Astrocyte (in vitro differentiated cells and primary cell): ENCODE measurements around the gene KIF4B. TPM values are rescaled to one million over a fixed set of nuclear protein-coding genes. Genes with fewer than 3 reads are reported as not detected.

Source experiments
- DNase-seq: peaks from one replicate; pipeline ENCODE4 v3.0.0-alpha.2; 2010; ENCODE audit warnings: low read depth
- FAIRE-seq: peaks from 2 replicates; lab custom pipeline; 2011; peaks lifted over from hg19 to GRCh38; lab: Jason Lieb, UNC
- H2AFZ ChIP-seq: 2 replicates; pipeline ENCODE4 v1.6.0; 2012; ENCODE audit warnings: low read depth, low read length, inconsistent platforms
- H3K27ac ChIP-seq: 2 replicates; pipeline ENCODE4 v1.5.1; 2011; ENCODE audit warnings: low read depth, low read length, inconsistent platforms
- H3K27me3 ChIP-seq: 2 replicates; pipeline ENCODE4 v1.6.0; 2011; ENCODE audit warnings: low read length, inconsistent platforms; ENCODE audit not compliant: insufficient read depth
- H3K36me3 ChIP-seq: 2 replicates; pipeline ENCODE4 v1.5.1; 2011; ENCODE audit warnings: low read length, inconsistent platforms; ENCODE audit not compliant: insufficient read depth
- H3K4me1 ChIP-seq: 2 replicates; pipeline ENCODE4 v1.5.1; 2011; ENCODE audit warnings: low read length, inconsistent platforms; ENCODE audit not compliant: insufficient read depth
- H3K4me2 ChIP-seq: 2 replicates; pipeline ENCODE4 v1.6.0; 2012; ENCODE audit warnings: low read length, inconsistent platforms
- H3K4me3 ChIP-seq: 2 replicates; pipeline ENCODE4 v1.5.1; 2011; ENCODE audit warnings: low read depth, mild to moderate bottlenecking, low read length, inconsistent platforms; ENCODE audit not compliant: insufficient read depth
- H3K79me2 ChIP-seq: 2 replicates; pipeline ENCODE4 v1.6.0; 2012; ENCODE audit warnings: mild to moderate bottlenecking, low read length, inconsistent platforms; ENCODE audit not compliant: insufficient read depth
- H3K9ac ChIP-seq: 2 replicates; pipeline ENCODE4 v1.6.0; 2012; ENCODE audit warnings: mild to moderate bottlenecking, low read length, inconsistent platforms
- H3K9me3 ChIP-seq: 2 replicates; pipeline ENCODE4 v1.5.1; 2012; ENCODE audit warnings: low read depth, mild to moderate bottlenecking, low read length, inconsistent platforms; ENCODE audit not compliant: insufficient read depth
- H4K20me1 ChIP-seq: 2 replicates; pipeline ENCODE4 v1.6.0; 2012; ENCODE audit warnings: low read length, inconsistent platforms; ENCODE audit not compliant: insufficient read depth
- H3K27ac Mint-ChIP-seq: one replicate; pipeline ENCODE4 v1.8.0; 2021; ENCODE audit warnings: mild to moderate bottlenecking, mixed read lengths; ENCODE audit not compliant: unreplicated experiment
- H3K27me3 Mint-ChIP-seq: one replicate; pipeline ENCODE4 v1.8.0; 2021; ENCODE audit warnings: low read depth, mixed read lengths; ENCODE audit not compliant: unreplicated experiment
- H3K36me3 Mint-ChIP-seq: one replicate; pipeline ENCODE4 v1.8.0; 2021; ENCODE audit warnings: low read depth, mixed read lengths; ENCODE audit not compliant: unreplicated experiment
- H3K4me1 Mint-ChIP-seq: one replicate; pipeline ENCODE4 v1.8.0; 2021; ENCODE audit warnings: low read depth, mixed read lengths; ENCODE audit not compliant: unreplicated experiment
- H3K4me3 Mint-ChIP-seq: one replicate; pipeline ENCODE4 v1.8.0; 2021; ENCODE audit warnings: mild to moderate bottlenecking, moderate library complexity, mixed read lengths; ENCODE audit not compliant: unreplicated experiment
- H3K9me3 Mint-ChIP-seq: one replicate; pipeline ENCODE4 v1.8.0; 2021; ENCODE audit warnings: mild to moderate bottlenecking, mixed read lengths; ENCODE audit not compliant: unreplicated experiment
- EZH2 ChIP-seq: IDR thresholded peaks from 2 replicates; pipeline ENCODE4 v1.6.1; 2012; ENCODE audit warnings: mild to moderate bottlenecking, low read length, inconsistent platforms; ENCODE audit not compliant: insufficient read depth
- total RNA-seq: library from RNA; stranded (reverse); gene quantifications from 2 replicates; pipeline ENCODE4 v1.2.1, GENCODE V29; 2021
- TF ChIP-seq, protein P1 (sequence below): IDR thresholded peaks from 2 replicates; pipeline ENCODE4 v1.5.1; 2011; ENCODE audit warnings: low read depth, mild to moderate bottlenecking, inconsistent platforms, low read length, moderate library complexity; ENCODE audit not compliant: insufficient read depth

KIF4B gene
- total RNA-seq, 1 donor from 2014 or later: not detected

DNA sequence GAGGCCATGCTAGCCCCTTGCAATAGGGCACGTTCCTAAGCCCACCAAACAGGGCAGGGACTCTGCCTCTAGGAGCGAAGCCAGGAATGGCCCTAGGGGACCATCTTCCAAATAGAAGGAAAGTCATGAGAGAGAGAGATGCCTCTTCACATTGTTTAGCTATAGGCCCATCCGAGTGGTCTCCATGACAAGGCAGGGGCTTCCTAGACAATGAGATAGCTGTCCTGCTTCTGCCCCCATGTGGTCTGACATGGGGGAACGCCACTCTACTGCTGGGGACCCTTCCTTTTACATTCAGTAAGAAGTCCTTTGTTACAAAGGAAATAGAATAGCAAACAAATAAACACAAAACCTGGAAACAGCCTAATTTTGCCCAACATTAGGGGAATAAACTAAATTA lies 17.9 kb upstream of the KIF4B start:
- Histone ChIP-seq H3K79me2 (no peaks in the 10 kb centered on the region), H3K27me3 (no peaks in the 10 kb centered on the region), H3K27ac (no peak overlapping the region), H2AFZ (no peak overlapping the region), H3K9me3 (no peaks in the 10 kb centered on the region), H4K20me1 (no peaks in the 10 kb centered on the region), H3K4me3 (no peak overlapping the region), H3K4me2 (no peak overlapping the region), H3K4me1 (no peaks in the 10 kb centered on the region), H3K9ac (no peak overlapping the region), H3K36me3 (no peaks in the 10 kb centered on the region)
- FAIRE-seq: no peak
- Mint-ChIP-seq H3K36me3 (no peaks in the 10 kb centered on the region), H3K4me1 (no peaks in the 10 kb centered on the region), H3K27me3 (peaks cover 4% of the 10 kb centered on the region), H3K27ac (no peak overlapping the region), H3K4me3 (no peak overlapping the region), H3K9me3 (no peaks in the 10 kb centered on the region)
- DNase-seq: no peak
- no peak for TF ChIP-seq EZH2
- TF ChIP-seq, protein P1, sequence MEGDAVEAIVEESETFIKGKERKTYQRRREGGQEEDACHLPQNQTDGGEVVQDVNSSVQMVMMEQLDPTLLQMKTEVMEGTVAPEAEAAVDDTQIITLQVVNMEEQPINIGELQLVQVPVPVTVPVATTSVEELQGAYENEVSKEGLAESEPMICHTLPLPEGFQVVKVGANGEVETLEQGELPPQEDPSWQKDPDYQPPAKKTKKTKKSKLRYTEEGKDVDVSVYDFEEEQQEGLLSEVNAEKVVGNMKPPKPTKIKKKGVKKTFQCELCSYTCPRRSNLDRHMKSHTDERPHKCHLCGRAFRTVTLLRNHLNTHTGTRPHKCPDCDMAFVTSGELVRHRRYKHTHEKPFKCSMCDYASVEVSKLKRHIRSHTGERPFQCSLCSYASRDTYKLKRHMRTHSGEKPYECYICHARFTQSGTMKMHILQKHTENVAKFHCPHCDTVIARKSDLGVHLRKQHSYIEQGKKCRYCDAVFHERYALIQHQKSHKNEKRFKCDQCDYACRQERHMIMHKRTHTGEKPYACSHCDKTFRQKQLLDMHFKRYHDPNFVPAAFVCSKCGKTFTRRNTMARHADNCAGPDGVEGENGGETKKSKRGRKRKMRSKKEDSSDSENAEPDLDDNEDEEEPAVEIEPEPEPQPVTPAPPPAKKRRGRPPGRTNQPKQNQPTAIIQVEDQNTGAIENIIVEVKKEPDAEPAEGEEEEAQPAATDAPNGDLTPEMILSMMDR: no peak

DNA sequence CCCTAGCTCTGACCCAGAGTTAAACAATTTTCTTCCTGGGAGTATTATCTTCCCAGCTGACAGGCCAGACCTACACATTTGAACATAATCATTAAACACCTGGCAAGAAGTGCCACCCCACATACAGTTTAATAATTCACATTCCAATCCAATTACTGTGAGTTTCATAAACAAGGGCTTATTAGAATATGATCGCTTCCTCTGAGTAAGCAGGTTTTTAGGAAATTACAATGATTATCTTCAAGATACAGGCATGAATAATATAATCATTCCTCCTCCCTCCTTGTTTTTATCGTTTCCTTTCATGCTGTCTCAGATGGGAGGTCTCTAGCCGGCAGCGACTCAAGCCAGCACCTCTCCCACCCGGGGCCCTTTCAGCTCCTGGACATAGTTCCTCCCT lies 15.8 kb upstream of the KIF4B start:
- Histone ChIP-seq H3K36me3 (no peaks in the 10 kb centered on the region), H3K27ac (no peak overlapping the region), H3K79me2 (no peaks in the 10 kb centered on the region), H2AFZ (no peak overlapping the region), H4K20me1 (no peaks in the 10 kb centered on the region), H3K9me3 (no peaks in the 10 kb centered on the region), H3K9ac (no peak overlapping the region), H3K4me3 (no peak overlapping the region), H3K4me1 (no peaks in the 10 kb centered on the region), H3K27me3 (no peaks in the 10 kb centered on the region), H3K4me2 (peak overlapping the region; percentile 5)
- H3K4me3 Mint-ChIP-seq: no peak overlapping the region
- FAIRE-seq: no peak
- H3K9me3 Mint-ChIP-seq: no peaks in the 10 kb centered on the region
- TF ChIP-seq, protein P1: no peak
- H3K27ac Mint-ChIP-seq: no peak overlapping the region
- no peaks in the 10 kb centered on the region for H3K36me3 Mint-ChIP-seq
- DNase-seq: peak; percentile 18
- peaks cover 6% of the 10 kb centered on the region for H3K27me3 Mint-ChIP-seq
- H3K4me1 Mint-ChIP-seq: no peaks in the 10 kb centered on the region

DNA sequence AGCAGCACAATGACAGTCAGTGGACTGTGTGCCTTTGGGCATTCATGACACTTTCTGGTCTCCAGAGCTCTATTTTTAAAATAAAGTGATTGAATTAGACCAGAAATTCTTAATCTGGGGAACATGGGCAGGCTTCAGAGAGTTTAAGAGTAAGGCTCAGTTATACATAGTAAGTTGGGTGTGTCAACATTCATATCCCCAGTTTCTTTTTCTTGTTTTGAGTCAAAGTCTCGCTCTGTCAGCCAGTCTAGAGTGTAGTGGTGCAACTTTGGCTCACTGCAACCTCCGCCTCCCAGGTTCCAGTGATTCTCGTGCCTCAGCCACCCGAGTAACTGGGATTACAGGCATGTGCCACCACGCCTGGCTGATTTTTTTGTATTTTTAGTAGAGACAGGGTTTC lies 13.7 kb upstream of the KIF4B start:
- Mint-ChIP-seq H3K27ac (no peak overlapping the region), H3K9me3 (no peaks in the 10 kb centered on the region), H3K4me3 (no peak overlapping the region), H3K27me3 (peaks cover 3% of the 10 kb centered on the region), H3K4me1 (no peaks in the 10 kb centered on the region), H3K36me3 (no peaks in the 10 kb centered on the region)
- no peak overlapping the region for H3K27ac ChIP-seq
- no peaks in the 10 kb centered on the region for H3K9me3 ChIP-seq
- FAIRE-seq (no peak), DNase-seq (no peak)
- no peak for TF ChIP-seq EZH2
- TF ChIP-seq, protein P1: no peak
- no peak overlapping the region for H3K9ac ChIP-seq
- H3K4me1 ChIP-seq: no peaks in the 10 kb centered on the region
- no peak overlapping the region for H3K4me3 ChIP-seq
- H2AFZ ChIP-seq: no peak overlapping the region
- no peaks in the 10 kb centered on the region for H4K20me1 ChIP-seq
- H3K79me2 ChIP-seq: no peaks in the 10 kb centered on the region
- no peak overlapping the region for H3K4me2 ChIP-seq
- no peaks in the 10 kb centered on the region for H3K36me3 ChIP-seq
- no peaks in the 10 kb centered on the region for H3K27me3 ChIP-seq
